GM12872 (cell line): ENCODE results near the gene SYT1.

Experiments used
- CTCF ChIP-seq: IDR thresholded peaks from 3 replicates; pipeline ENCODE4 v1.5.1; 2011; ENCODE audit warnings: low read depth, mild to moderate bottlenecking, low read length, moderate library complexity; ENCODE audit not compliant: insufficient read depth

SYT1 gene

GRCh38 chr12:79274501-79275064 lies 410.0 kb downstream of the SYT1 start:
- TF ChIP-seq CTCF, result no peak

GRCh38 chr12:79275631-79276030 lies 411.1 kb downstream of the SYT1 start:
- no peak for TF ChIP-seq CTCF

- TF ChIP-seq CTCF, result no peak
Measured at GRCh38 chr12:79283364-79283763, 418.8 kb downstream of the SYT1 start.

- no peak for TF ChIP-seq CTCF
Measured at GRCh38 chr12:79288911-79289310, 424.3 kb downstream of the SYT1 start.

- TF ChIP-seq CTCF, result no peak
Measured at GRCh38 chr12:79291711-79292110, 427.1 kb downstream of the SYT1 start.

- no peak for TF ChIP-seq CTCF
Measured at GRCh38 chr12:79294590-79294989, 430.0 kb downstream of the SYT1 start.

- TF ChIP-seq CTCF, result no peak
Measured at GRCh38 chr12:79295572-79295971, 431.0 kb downstream of the SYT1 start.
